HEK293T (cell line): Measurements from ENCODE around the gene C19orf85.

ENCODE experiments used
- CTCF ChIA-PET: fragments of 350-600 bp; formaldehyde crosslinking; extraction: SDS; loops from one replicate; lab custom pipeline; 2021; ENCODE audit warnings: antibody characterized with exemption, inconsistent platforms; lab: Yijun Ruan, JAX
- POLR2A ChIA-PET: fragments of 350-600 bp; formaldehyde crosslinking; extraction: SDS; loops from one replicate; lab custom pipeline; 2020; ENCODE audit warnings: antibody characterized with exemption, inconsistent platforms; lab: Yijun Ruan, JAX
- DNase-seq: peaks from one replicate; pipeline ENCODE4 v3.0.0; 2012; ENCODE audit warnings: mixed read lengths; ENCODE audit errors: extremely low spot score
- ARNT ChIP-seq: fragments of 450-650 bp; IDR thresholded peaks from 2 replicates; pipeline ENCODE4 v1.6.1; 2017; ENCODE audit warnings: mild to moderate bottlenecking
- BHLHE40 ChIP-seq: fragments of 450-650 bp; IDR thresholded peaks from 2 replicates; pipeline ENCODE4 v1.6.1; 2016; ENCODE audit warnings: mild to moderate bottlenecking, moderate library complexity, borderline replicate concordance
- CTBP1 ChIP-seq: fragments of 450-650 bp; IDR thresholded peaks from 2 replicates; pipeline ENCODE4 v1.6.1; 2016; ENCODE audit warnings: borderline replicate concordance
- ELF4 ChIP-seq: fragments of 450-650 bp; IDR thresholded peaks from 2 replicates; pipeline ENCODE4 v1.6.1; 2017; ENCODE audit warnings: antibody characterized with exemption
- FOXA1 ChIP-seq: fragments of 450-650 bp; IDR thresholded peaks from 2 replicates; pipeline ENCODE4 v1.6.1; 2016; ENCODE audit warnings: mild to moderate bottlenecking
- FOXK2 ChIP-seq: fragments of 450-650 bp; IDR thresholded peaks from 2 replicates; pipeline ENCODE4 v1.6.1; 2016; ENCODE audit warnings: mild to moderate bottlenecking
- FOXM1 ChIP-seq: fragments of 450-650 bp; IDR thresholded peaks from 2 replicates; pipeline ENCODE4 v1.6.1; 2017; ENCODE audit warnings: mild to moderate bottlenecking, borderline replicate concordance
- HDGF ChIP-seq: fragments of 450-650 bp; IDR thresholded peaks from 2 replicates; pipeline ENCODE4 v1.6.1; 2017; ENCODE audit warnings: antibody characterized with exemption, borderline replicate concordance
- L3MBTL2 ChIP-seq: fragments of 450-650 bp; conservative IDR thresholded peaks from 2 replicates; pipeline ENCODE4 v1.6.1; 2016; ENCODE audit warnings: mild to moderate bottlenecking
- LEF1 ChIP-seq: fragments of 450-650 bp; IDR thresholded peaks from 2 replicates; pipeline ENCODE4 v1.6.1; 2017; ENCODE audit warnings: mild to moderate bottlenecking, borderline replicate concordance
- NFRKB ChIP-seq: fragments of 450-650 bp; IDR thresholded peaks from 2 replicates; pipeline ENCODE4 v1.6.1; 2016; ENCODE audit warnings: mild to moderate bottlenecking, moderate library complexity
- SP1 ChIP-seq: fragments of 450-650 bp; IDR thresholded peaks from 2 replicates; pipeline ENCODE4 v1.6.1; 2017
- SUZ12 ChIP-seq: fragments of 450-650 bp; IDR thresholded peaks from 2 replicates; pipeline ENCODE4 v1.6.1; 2016; ENCODE audit warnings: mild to moderate bottlenecking
- TARDBP ChIP-seq: fragments of 450-650 bp; IDR thresholded peaks from 2 replicates; pipeline ENCODE4 v1.6.1; 2016
- ZNF384 ChIP-seq: fragments of 450-650 bp; IDR thresholded peaks from 2 replicates; pipeline ENCODE4 v1.6.1; 2016
- TF ChIP-seq, protein P1 (sequence below): fragments of 450-650 bp; IDR thresholded peaks from 2 replicates; pipeline ENCODE4 v1.6.1; 2016

Gene C19orf85

GRCh38 chr19:55447421-55448174 lies 17.0 kb downstream of the C19orf85 start:
- ChIA-PET CTCF (no interaction called here), POLR2A (no interaction called here)
- TF ChIP-seq SP1 (no peak), L3MBTL2 (no peak), FOXK2 (no peak), ARNT (no peak), CTBP1 (no peak)
- no peak for DNase-seq

DNA sequence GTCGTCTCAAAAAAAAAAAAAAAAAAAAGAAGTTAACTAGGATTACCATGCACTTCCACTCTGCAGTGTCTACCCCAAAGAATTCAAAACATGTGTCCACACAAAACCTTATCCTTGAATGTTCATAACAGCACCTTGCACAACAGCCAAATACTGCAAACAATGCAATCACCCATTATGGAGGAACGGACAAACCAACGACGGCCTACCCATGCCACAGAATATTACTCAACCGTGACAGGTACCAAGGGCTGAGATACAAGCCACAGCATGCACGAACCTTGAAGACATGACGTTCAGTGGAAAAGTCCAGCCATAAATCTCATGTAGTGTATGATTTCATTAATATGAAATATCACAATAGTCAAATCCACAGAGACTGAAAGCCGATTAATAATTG lies 18.5 kb downstream of the C19orf85 start:
- DNase-seq: no peak
- no peak for TF ChIP-seq NFRKB
- no peak for TF ChIP-seq ZNF384
- no peak for TF ChIP-seq HDGF
- no peak for TF ChIP-seq FOXA1
- TF ChIP-seq L3MBTL2: no peak
- TF ChIP-seq FOXM1: no peak
- TF ChIP-seq SUZ12: no peak
- no peak for TF ChIP-seq FOXK2
- TF ChIP-seq, protein P1, sequence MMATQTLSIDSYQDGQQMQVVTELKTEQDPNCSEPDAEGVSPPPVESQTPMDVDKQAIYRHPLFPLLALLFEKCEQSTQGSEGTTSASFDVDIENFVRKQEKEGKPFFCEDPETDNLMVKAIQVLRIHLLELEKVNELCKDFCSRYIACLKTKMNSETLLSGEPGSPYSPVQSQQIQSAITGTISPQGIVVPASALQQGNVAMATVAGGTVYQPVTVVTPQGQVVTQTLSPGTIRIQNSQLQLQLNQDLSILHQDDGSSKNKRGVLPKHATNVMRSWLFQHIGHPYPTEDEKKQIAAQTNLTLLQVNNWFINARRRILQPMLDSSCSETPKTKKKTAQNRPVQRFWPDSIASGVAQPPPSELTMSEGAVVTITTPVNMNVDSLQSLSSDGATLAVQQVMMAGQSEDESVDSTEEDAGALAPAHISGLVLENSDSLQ: no peak
- TF ChIP-seq SP1: no peak
- no peak for TF ChIP-seq TARDBP
- ChIA-PET CTCF (no interaction called here), POLR2A (no interaction called here)

DNA sequence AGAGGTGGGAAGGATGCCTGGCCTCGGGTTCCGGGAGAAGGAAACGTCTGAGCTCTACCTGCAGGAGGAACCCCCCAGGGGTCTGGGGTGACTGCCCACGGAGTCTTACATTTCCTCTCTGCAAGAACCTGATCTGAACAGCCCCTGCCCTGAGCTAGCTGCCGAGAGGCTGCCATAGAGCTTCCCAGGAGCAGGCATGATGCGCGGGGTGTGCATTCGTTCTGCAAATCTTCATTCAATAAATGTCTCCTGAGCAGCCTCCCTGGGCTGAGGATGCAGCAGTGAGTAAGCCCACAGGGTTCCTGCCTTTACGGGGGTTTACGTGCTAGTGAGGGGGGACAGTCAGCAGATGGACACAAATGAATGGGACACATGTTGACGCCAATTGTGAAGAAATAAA lies 19.9 kb downstream of the C19orf85 start:
- DNase-seq: no peak
- POLR2A ChIA-PET: no interaction called here
- CTCF ChIA-PET: interaction anchor here (1.0 to 1.3 kb wide), 2 partner anchors 23 kb away, joined by 3 to 4 read pairs; no protein-coding TSS in a partner anchor
- TF ChIP-seq FOXK2 (no peak), FOXA1 (no peak), FOXM1 (no peak), LEF1 (no peak), ARNT (no peak), L3MBTL2 (no peak), SP1 (no peak), CTBP1 (no peak)

- TF ChIP-seq LEF1: no peak
- TF ChIP-seq FOXM1: no peak
- TF ChIP-seq TARDBP: no peak
- no peak for TF ChIP-seq CTBP1
- no peak for TF ChIP-seq FOXA1
- TF ChIP-seq NFRKB: no peak
- TF ChIP-seq FOXK2: no peak
- no peak for TF ChIP-seq ARNT
- TF ChIP-seq, protein P1: no peak
- DNase-seq: no peak
- CTCF ChIA-PET: interaction anchor here (1.3 kb wide), 1 partner anchor 24 kb away, joined by 4 read pairs; no protein-coding TSS in a partner anchor
- POLR2A ChIA-PET: no interaction called here
These were observed 20.6 kb downstream of the C19orf85 start for GRCh38 chr19:55443824-55444480.

DNA sequence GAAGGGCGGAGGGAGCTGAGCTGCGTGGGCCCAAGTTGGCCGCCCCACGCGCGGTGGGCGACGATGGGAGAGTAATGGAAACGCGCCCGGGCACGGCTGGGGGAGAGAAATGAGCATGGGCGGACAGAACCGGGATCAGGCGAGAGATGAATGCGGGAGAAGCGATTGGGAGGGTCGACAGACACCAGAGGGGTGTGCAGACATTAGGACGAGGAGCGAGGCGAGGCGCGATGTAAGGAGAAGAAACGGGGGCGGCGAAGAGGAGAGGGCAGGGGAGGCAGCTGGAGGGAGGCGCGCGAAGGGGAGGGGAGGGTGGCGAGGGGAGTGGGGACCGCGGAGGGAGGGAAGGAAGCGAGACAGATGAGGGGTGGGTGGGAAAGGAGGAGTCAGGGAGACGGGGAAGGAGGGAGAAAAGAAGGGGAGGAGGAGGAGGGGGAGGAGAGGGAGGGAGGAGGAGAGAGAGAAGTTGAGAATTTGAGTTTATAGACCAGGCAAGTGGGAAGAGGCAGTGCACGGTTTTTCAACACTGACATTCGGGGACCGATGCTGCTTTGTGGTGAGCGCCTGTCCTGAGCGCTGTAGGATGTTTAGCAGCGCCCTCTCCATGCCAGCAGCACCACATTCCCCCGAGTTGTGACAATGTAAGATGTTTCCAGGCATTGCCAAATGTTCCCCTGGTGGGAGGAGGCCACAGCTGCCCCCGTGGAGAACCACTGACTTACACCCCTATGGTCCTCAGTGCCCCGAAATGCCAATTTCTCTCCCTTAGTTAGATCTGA lies 21.3 kb downstream of the C19orf85 start, which contains the start of gene SHISA7:
Gene SHISA7 (minus strand): TSS at position 256 of the 779 bp plus-strand sequence. CDS start 437 bp downstream, outside the sequence.
- POLR2A ChIA-PET: no interaction called here
- no peak for DNase-seq
- no peak for TF ChIP-seq FOXM1
- TF ChIP-seq LEF1: no peak
- no peak for TF ChIP-seq L3MBTL2
- no peak for TF ChIP-seq TARDBP
- no peak for TF ChIP-seq NFRKB
- TF ChIP-seq SUZ12: no peak
- no peak for TF ChIP-seq FOXK2
- TF ChIP-seq CTBP1: no peak
- TF ChIP-seq SP1: no peak
- no peak for TF ChIP-seq ZNF384
- no peak for TF ChIP-seq ELF4
- no peak for TF ChIP-seq ARNT
- no peak for TF ChIP-seq FOXA1
- CTCF ChIA-PET: interaction anchor here (1.3 kb wide), 1 partner anchor 24 kb away, joined by 4 read pairs; no protein-coding TSS in a partner anchor

DNA sequence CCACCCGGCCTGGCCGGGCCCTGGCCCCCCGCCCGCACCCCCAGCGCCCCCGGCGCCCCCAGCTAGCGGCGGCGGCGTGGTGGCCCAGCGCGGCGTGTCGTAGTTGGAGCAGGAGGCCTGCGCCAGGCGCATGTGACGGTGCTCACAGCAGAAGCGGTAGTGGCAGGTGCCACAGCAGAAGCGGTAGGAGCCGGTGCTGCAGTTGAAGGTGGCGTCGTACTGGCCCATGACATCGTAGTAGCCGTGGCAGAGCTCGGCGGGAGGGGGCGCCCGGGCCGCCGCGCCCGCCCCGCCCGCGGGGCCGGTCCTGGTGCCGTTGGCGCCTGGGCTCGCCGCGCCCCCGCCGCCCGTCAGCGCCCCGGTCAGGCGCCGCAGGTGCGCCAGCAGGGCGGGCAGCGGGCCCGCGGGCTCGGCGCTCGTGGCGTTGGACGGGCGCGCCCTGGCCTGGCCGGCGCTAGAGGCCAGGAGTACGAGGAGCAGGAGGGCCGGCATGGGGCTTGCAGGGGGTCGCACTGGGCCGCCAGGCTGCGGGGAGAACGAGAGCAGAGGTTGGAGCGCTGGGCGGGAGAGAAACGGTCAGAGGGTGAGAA lies 22.1 kb downstream of the C19orf85 start:
- TF ChIP-seq FOXK2: no peak
- TF ChIP-seq LEF1: no peak
- TF ChIP-seq CTBP1: no peak
- TF ChIP-seq L3MBTL2: no peak
- TF ChIP-seq FOXA1: no peak
- TF ChIP-seq SUZ12: no peak
- no peak for TF ChIP-seq BHLHE40
- TF ChIP-seq TARDBP: no peak
- no peak for TF ChIP-seq ARNT
- TF ChIP-seq ZNF384: no peak
- TF ChIP-seq FOXM1: no peak
- TF ChIP-seq HDGF: no peak
- TF ChIP-seq, protein P1: no peak
- no peak for TF ChIP-seq NFRKB
- TF ChIP-seq ELF4: no peak
- TF ChIP-seq SP1: no peak
- ChIA-PET POLR2A (no interaction called here), CTCF (no interaction called here)
- DNase-seq: no peak
